Measurements from ENCODE around the gene DNAI2. TPM values are rescaled to one million over a fixed set of nuclear protein-coding genes. Genes with fewer than 3 reads are reported as not detected.
A peak's percentile ranks its signal among the peaks of the same experiment; 100 is the strongest.

Gene DNAI2
- total RNA-seq, 6 donors from 2014 or later = 0.29 to 16.1 (median 3.7) TPM

DNA sequence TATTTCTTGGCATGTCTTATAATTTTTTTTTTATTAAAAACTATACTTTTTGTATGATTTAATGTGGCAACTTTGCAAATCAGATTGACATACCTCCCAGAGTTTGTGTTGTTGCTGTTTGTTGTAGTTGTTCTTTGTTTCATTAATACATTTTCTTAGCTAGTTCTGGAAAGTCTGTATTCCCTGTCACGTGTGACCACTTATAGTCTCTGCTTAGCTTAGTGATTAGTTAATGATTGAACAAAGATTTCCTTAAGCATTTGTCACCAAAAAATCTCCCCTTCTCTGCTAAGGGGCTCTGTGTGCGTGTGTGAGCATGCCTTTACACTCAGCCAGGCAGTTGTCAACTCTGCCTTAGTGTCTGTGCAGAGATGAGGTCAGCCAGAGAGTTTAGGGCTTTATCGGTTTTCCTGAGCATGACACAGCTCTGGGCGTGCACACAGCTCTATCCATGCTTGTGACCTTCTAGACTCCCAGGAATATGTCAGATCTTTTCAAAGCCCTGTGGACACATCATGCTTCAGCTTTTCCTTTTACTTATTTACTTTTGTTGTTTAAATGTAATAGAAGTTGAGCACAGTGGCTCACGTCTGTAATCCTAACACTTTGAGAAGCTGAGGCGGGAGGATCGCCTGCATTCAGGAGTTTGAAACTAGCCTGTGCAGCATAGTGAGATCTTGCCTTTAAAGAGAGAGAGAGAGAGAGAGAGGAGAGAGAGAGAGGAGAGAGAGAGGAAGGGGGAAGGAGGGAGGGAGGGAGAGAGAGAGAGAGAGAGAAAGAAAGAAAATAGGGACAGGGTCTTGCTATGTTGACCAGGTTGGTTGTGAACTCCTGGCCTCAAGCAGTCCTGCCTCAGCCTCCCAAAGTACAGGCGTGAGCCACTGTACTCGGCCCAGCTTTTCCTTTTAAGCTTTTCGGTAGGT is 21.9 kb downstream of the DNAI2 start:
- peaks cover 3 to 12% (median 5%) of the 10 kb centered on the region in 4 donors for H3K4me1 ChIP-seq
- no peaks in the 10 kb centered on the region for H3K9me3 ChIP-seq
- ATAC-seq (ENCODE audit: low FRiP score in 2 of 2) (peak; percentile 67 to 72), DNase-seq (no peak)
- H3K27me3 ChIP-seq = no peaks in the 10 kb centered on the region
- no peak overlapping the region for H3K27ac ChIP-seq
- TF ChIP-seq EP300 (IDR thresholded peaks at IDR 0.05) (no peak), POLR2AphosphoS5 (IDR thresholded peaks at IDR 0.05) (no peak), POLR2A (IDR thresholded peaks at IDR 0.05) (no peak)
- TF ChIP-seq, protein P1, sequence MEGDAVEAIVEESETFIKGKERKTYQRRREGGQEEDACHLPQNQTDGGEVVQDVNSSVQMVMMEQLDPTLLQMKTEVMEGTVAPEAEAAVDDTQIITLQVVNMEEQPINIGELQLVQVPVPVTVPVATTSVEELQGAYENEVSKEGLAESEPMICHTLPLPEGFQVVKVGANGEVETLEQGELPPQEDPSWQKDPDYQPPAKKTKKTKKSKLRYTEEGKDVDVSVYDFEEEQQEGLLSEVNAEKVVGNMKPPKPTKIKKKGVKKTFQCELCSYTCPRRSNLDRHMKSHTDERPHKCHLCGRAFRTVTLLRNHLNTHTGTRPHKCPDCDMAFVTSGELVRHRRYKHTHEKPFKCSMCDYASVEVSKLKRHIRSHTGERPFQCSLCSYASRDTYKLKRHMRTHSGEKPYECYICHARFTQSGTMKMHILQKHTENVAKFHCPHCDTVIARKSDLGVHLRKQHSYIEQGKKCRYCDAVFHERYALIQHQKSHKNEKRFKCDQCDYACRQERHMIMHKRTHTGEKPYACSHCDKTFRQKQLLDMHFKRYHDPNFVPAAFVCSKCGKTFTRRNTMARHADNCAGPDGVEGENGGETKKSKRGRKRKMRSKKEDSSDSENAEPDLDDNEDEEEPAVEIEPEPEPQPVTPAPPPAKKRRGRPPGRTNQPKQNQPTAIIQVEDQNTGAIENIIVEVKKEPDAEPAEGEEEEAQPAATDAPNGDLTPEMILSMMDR (IDR thresholded peaks at IDR 0.05) = no peak
- WGBS, 2 donors = 57 to 66% methylated on average over 10 of the region's 10 CpGs
- H3K36me3 ChIP-seq = no peaks in the 10 kb centered on the region
- no peak overlapping the region for H3K4me3 ChIP-seq

DNA sequence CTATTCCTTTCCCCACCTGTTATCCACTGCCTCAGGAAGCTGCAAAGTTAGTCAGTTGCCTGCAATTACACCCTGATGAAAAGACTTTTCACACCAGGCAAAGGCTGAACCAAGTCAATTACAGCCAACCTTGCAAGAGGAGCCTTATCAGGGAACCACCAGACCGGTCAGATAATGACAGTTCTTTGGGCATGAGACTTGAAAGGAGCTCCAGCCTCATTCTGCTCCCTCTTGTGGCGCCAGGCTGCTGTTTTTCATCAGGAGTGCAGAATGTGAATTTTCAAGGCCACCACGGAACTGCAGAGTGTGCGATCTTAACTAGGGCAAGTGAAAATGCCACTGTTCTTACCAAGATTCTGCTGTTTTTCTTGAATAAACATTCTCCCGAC is 22.5 kb downstream of the DNAI2 start:
- TF ChIP-seq EP300 (IDR thresholded peaks at IDR 0.05) (no peak), POLR2AphosphoS5 (IDR thresholded peaks at IDR 0.05) (no peak)
- TF ChIP-seq, protein P1 (IDR thresholded peaks at IDR 0.05) = peak in 4 of 6 experiments; percentile 23 to 61 (median 53)
- Histone ChIP-seq H3K9me3 (no peaks in the 10 kb centered on the region), H3K4me3 (no peak overlapping the region), H3K36me3 (no peaks in the 10 kb centered on the region), H3K27me3 (no peaks in the 10 kb centered on the region), H3K27ac (no peak overlapping the region), H3K4me1 (peaks cover 3 to 12% (median 5%) of the 10 kb centered on the region in 4 donors)
- ATAC-seq (ENCODE audit: low FRiP score in 2 of 2) = peak; percentile 62 to 86
- 5 to 15% methylated on average over 4 to 5 of the region's 5 CpGs for WGBS, 2 donors
- DNase-seq = peak in 1 of 2 donors; percentile 67

DNA sequence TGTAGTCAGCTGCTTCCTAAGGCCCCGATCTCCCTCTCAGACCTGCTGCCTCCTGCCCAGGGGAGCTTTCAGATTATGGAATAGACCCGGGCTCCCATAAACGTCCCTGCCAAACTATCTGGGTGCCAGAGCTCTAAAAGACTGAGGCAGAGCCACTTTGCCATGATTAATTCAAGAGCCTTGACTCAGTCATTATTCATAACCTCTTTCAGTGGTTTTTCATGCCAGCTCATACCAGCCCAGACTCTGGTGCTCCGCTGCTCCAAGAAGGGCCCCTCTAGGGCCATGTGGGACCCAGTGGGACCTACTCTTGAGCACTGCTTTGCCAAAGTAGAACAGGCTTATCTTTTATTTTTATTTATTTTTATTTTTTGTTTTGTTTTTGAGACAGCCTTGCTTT is 23.9 kb downstream of the DNAI2 start:
- H3K27me3 ChIP-seq = no peaks in the 10 kb centered on the region
- TF ChIP-seq EP300 (IDR thresholded peaks at IDR 0.05) (no peak), POLR2AphosphoS5 (IDR thresholded peaks at IDR 0.05) (no peak), POLR2A (IDR thresholded peaks at IDR 0.05) (no peak)
- TF ChIP-seq, protein P1 (IDR thresholded peaks at IDR 0.05) = no peak
- DNase-seq (no peak), ATAC-seq (ENCODE audit: low FRiP score in 2 of 2) (peak in 1 of 2 donors; percentile 12)
- no peaks in the 10 kb centered on the region for H3K36me3 ChIP-seq
- no peak overlapping the region for H3K27ac ChIP-seq
- H3K9me3 ChIP-seq = no peaks in the 10 kb centered on the region
- peaks cover 3 to 12% (median 5%) of the 10 kb centered on the region in 4 donors for H3K4me1 ChIP-seq
- no peak overlapping the region for H3K4me3 ChIP-seq
- 80 to 88% methylated on average over 4 of the region's 4 CpGs for WGBS, 2 donors

DNA sequence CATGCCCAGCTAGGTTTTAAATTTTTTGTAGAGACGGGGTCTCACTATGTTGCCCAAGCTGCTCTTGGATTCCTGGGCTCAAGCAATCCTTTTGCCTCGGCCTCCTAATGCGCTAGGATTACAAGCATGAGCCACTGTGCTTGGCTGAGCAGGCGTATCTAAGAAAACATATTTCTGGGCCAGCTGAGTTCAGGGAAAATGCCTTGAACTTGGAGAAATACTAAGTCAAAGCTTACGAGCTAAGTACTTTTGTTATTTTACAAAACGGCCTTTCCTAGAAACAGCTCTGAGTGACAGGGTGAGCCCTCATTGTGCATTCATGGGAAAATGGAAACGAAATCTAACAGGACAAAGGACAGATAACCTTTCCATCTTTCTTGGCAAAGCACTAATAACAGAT is 24.7 kb downstream of the DNAI2 start:
- no peak for DNase-seq
- Histone ChIP-seq H3K36me3 (no peaks in the 10 kb centered on the region), H3K27ac (no peak overlapping the region), H3K9me3 (no peaks in the 10 kb centered on the region), H3K27me3 (no peaks in the 10 kb centered on the region), H3K4me1 (peaks cover 3 to 12% (median 5%) of the 10 kb centered on the region in 4 donors), H3K4me3 (no peak overlapping the region)
- TF ChIP-seq POLR2A (IDR thresholded peaks at IDR 0.05) (no peak), EP300 (IDR thresholded peaks at IDR 0.05) (no peak), POLR2AphosphoS5 (IDR thresholded peaks at IDR 0.05) (no peak)
- TF ChIP-seq, protein P1 (IDR thresholded peaks at IDR 0.05) = no peak
- 78 to 84% methylated on average over 7 of the region's 7 CpGs for WGBS, 2 donors
- no peak for ATAC-seq (ENCODE audit: low FRiP score in 2 of 2)

Measured in upper lobe of left lung (tissue), 6 donors.